Upper lobe of right lung (tissue), 1 donor: ENCODE data around the gene PLEKHN1. TPM values are rescaled to one million over a fixed set of nuclear protein-coding genes. Genes with fewer than 3 reads are reported as not detected.
A peak's percentile ranks its signal among the peaks of the same experiment; 100 is the strongest.

Experiments
- ATAC-seq: fragments of 200-7000 bp; cut with Tn5 transposase; one replicate; pipeline ENCODE4 v1.9.1; 2020; ENCODE audit warnings: mild to moderate bottlenecking, moderate library complexity
- DNase-seq: peaks from one replicate; pipeline ENCODE4 v3.0.0-alpha.2; 2020
- H3K27ac ChIP-seq: fragments of 200-600 bp; one replicate; pipeline ENCODE4 v1.8.0; 2022
- H3K27me3 ChIP-seq: fragments of 200-600 bp; one replicate; pipeline ENCODE4 v1.8.0; 2022; ENCODE audit warnings: mild to moderate bottlenecking
- H3K36me3 ChIP-seq: fragments of 200-600 bp; one replicate; pipeline ENCODE4 v1.8.0; 2022
- H3K4me1 ChIP-seq: fragments of 200-600 bp; one replicate; pipeline ENCODE4 v1.8.0; 2022
- H3K4me3 ChIP-seq: fragments of 200-600 bp; one replicate; pipeline ENCODE4 v1.8.0; 2022; ENCODE audit warnings: mild to moderate bottlenecking
- H3K9me3 ChIP-seq: fragments of 200-600 bp; one replicate; pipeline ENCODE4 v1.8.0; 2022
- CTCF ChIP-seq: fragments of 200-600 bp; IDR thresholded peaks from one replicate; pipeline ENCODE4 v1.8.0; 2022; ENCODE audit warnings: antibody characterized with exemption
- intact Hi-C: fragments of 100-400 bp; cut with DNase I; formaldehyde crosslinking; loops from one replicate; pipeline ENCODE4 v1.11.0; 2022
- total RNA-seq: library from RNA; stranded (reverse); fragmentation: NEBNext Ultra II Directional; extraction: Animal tissue kit (Norgen Biotek cat#: 25700); gene quantifications from one replicate; pipeline ENCODE4 v1.2.1, GENCODE V29; 2021
- donor health status: DM: no; HTN: yes; CAD: no; lungs with severe emphysema.

Gene PLEKHN1
- total RNA-seq, 1 donor from 2014 or later = 2.1 TPM

GRCh38 chr1:960363-961131 lies 5.7 kb upstream of the PLEKHN1 start, which contains the start of gene KLHL17:
KLHL17 (plus strand) TSS chr1:960584; CDS start chr1:960694, 110 bp downstream.
- H3K4me3 ChIP-seq = peak within 1 kb of the TSS; percentile 100
- H3K9me3 ChIP-seq = no peaks in the 10 kb centered on the region
- no peaks in the 10 kb centered on the region for H3K27me3 ChIP-seq
- DNase-seq (peak; percentile 90), ATAC-seq (peak; percentile 71)
- peaks cover 21% of the 10 kb centered on the region for H3K4me1 ChIP-seq
- intact Hi-C loops = loop anchor here (10.0 kb wide), 1 partner anchor 56 kb away; no protein-coding TSS in a partner anchor
- no peak for TF ChIP-seq CTCF
- H3K27ac ChIP-seq = no peak within 1 kb of the TSS
- peaks cover 13% of the 10 kb centered on the region for H3K36me3 ChIP-seq

- no peak for DNase-seq
Observed at GRCh38 chr1:961132-961669, 5.1 kb upstream of the PLEKHN1 start.

GRCh38 chr1:962381-963300 lies 3.6 kb upstream of the PLEKHN1 start:
- H3K27me3 ChIP-seq = no peaks in the 10 kb centered on the region
- ATAC-seq (no peak), DNase-seq (no peak)
- no peak overlapping the region for H3K4me3 ChIP-seq
- no peaks in the 10 kb centered on the region for H3K36me3 ChIP-seq
- H3K4me1 ChIP-seq = peaks cover 28% of the 10 kb centered on the region
- H3K27ac ChIP-seq = no peak overlapping the region
- no peaks in the 10 kb centered on the region for H3K9me3 ChIP-seq
- intact Hi-C loops = loop anchor here (10.0 kb wide), 1 partner anchor 58 kb away; no protein-coding TSS in a partner anchor
- no peak for TF ChIP-seq CTCF

More at GRCh38 chr1:961132-961669, 5.1 kb upstream of the PLEKHN1 start:
- intact Hi-C loops = loop anchor here (10.0 kb wide), 1 partner anchor 56 kb away; no protein-coding TSS in a partner anchor
- H3K27ac ChIP-seq = no peak overlapping the region
- no peaks in the 10 kb centered on the region for H3K27me3 ChIP-seq
- no peaks in the 10 kb centered on the region for H3K9me3 ChIP-seq
- H3K4me3 ChIP-seq = peak overlapping the region; percentile 100
- H3K36me3 ChIP-seq = peaks cover 7% of the 10 kb centered on the region
- peaks cover 26% of the 10 kb centered on the region for H3K4me1 ChIP-seq
- ATAC-seq = no peak
- TF ChIP-seq CTCF = no peak

- DNase-seq = no peak
- Histone ChIP-seq H3K4me3 (no peak overlapping the region), H3K4me1 (peaks cover 23% of the 10 kb centered on the region), H3K27me3 (no peaks in the 10 kb centered on the region), H3K27ac (no peak overlapping the region), H3K36me3 (no peaks in the 10 kb centered on the region), H3K9me3 (no peaks in the 10 kb centered on the region)
- TF ChIP-seq CTCF = no peak
- intact Hi-C loops = loop anchor here (10.0 kb wide), 1 partner anchor 58 kb away; no protein-coding TSS in a partner anchor
- ATAC-seq = no peak
Observed at GRCh38 chr1:963301-963651, 3.0 kb upstream of the PLEKHN1 start.

- ATAC-seq (no peak), DNase-seq (no peak)
- H3K27ac ChIP-seq = no peak overlapping the region
- no peaks in the 10 kb centered on the region for H3K36me3 ChIP-seq
- TF ChIP-seq CTCF = no peak
- H3K27me3 ChIP-seq = no peaks in the 10 kb centered on the region
- intact Hi-C loops = loop anchor here (10.0 kb wide), 1 partner anchor 59 kb away; no protein-coding TSS in a partner anchor
- H3K9me3 ChIP-seq = no peaks in the 10 kb centered on the region
- peaks cover 20% of the 10 kb centered on the region for H3K4me1 ChIP-seq
- no peak overlapping the region for H3K4me3 ChIP-seq
Observed at GRCh38 chr1:963746-964525, 2.3 kb upstream of the PLEKHN1 start.
